HUES64 (cell line): ENCODE results near the gene SLC12A8.

Source experiments
- H3K27ac ChIP-seq: 2 replicates; pipeline ENCODE4 v1.7.0; 2013; ENCODE audit warnings: low read depth, low read length, inconsistent platforms
- H3K27me3 ChIP-seq: 2 replicates; pipeline ENCODE4 v1.6.1; 2013; ENCODE audit warnings: mild to moderate bottlenecking, low read length; ENCODE audit not compliant: insufficient read depth
- H3K36me3 ChIP-seq: 2 replicates; pipeline ENCODE4 v1.6.1; 2013; ENCODE audit warnings: mild to moderate bottlenecking, low read length; ENCODE audit not compliant: insufficient read depth
- H3K4me1 ChIP-seq: 2 replicates; pipeline ENCODE4 v1.6.1; 2013; ENCODE audit warnings: mild to moderate bottlenecking, low read length, moderate library complexity; ENCODE audit not compliant: insufficient read depth
- H3K4me3 ChIP-seq: 2 replicates; pipeline ENCODE4 v1.5.1; 2013; ENCODE audit warnings: mild to moderate bottlenecking, low read length, moderate library complexity
- H3K9ac ChIP-seq: 2 replicates; pipeline ENCODE4 v1.6.1; 2013; ENCODE audit warnings: mild to moderate bottlenecking, low read depth, low read length
- H3K9me3 ChIP-seq: 2 replicates; pipeline ENCODE4 v1.6.1; 2013; ENCODE audit warnings: low read depth, low read length; ENCODE audit not compliant: insufficient read depth
- WGBS: fragments of 150-250, 120-280 bp; methylation state at CpG from one replicate; pipeline ENCODE4 v1.1.7; 2013; ENCODE audit warnings: missing lambda C conversion rate; 5-methylcytosine and 5-hydroxymethylcytosine counted together

SLC12A8 gene

DNA sequence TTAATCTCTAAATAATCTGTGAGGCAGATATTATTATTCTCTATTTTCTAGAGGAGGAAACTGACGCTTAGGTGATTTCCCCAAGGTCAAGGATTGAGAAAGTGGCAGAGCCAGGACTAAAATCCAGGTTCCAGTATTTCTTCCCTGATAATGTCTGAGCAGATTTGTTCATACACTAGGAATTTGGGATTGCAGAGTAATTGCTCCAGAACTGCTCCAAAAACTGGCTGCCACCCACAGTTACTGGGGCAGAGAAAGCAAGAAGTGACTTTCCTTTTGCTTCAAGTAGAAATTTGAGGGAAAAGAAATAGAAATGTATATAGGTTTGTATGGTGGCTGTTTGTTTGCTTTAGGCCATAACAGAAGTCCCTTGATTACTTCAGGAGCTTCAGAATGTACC lies 60.6 kb downstream of the SLC12A8 start:
- Histone ChIP-seq H3K27ac (no peak overlapping the region), H3K27me3 (no peaks in the 10 kb centered on the region), H3K9ac (no peak overlapping the region), H3K4me1 (peaks cover 23% of the 10 kb centered on the region), H3K36me3 (no peaks in the 10 kb centered on the region), H3K4me3 (no peak overlapping the region), H3K9me3 (no peaks in the 10 kb centered on the region)
- 87% methylated on average over 1 of the region's 1 CpG for WGBS

DNA sequence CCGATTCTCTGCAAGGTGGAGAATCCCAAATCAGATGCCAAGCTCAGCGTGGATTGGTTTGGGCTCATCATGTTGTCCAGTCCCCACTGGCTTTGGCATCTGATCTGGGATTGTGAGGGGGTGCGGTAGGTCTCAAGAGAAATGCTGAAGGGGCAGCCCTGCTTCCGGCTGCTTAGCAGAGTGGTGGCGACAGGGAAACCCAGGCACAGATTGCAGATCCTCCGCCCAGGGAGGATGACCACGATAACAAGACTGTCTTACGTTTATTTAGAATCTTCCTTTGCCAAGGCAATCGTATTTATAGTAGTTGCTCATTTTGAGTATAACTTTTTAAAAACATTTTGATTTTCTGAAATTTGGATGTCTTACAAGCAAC lies 61.1 kb downstream of the SLC12A8 start:
- 92% methylated on average over 9 of the region's 9 CpGs for WGBS
- no peak overlapping the region for H3K9ac ChIP-seq
- no peaks in the 10 kb centered on the region for H3K27me3 ChIP-seq
- H3K36me3 ChIP-seq = no peaks in the 10 kb centered on the region
- H3K27ac ChIP-seq = no peak overlapping the region
- H3K4me3 ChIP-seq = no peak overlapping the region
- H3K9me3 ChIP-seq = no peaks in the 10 kb centered on the region
- peaks cover 20% of the 10 kb centered on the region for H3K4me1 ChIP-seq

- H3K27ac ChIP-seq = no peak overlapping the region
- WGBS = 84% methylated on average over 14 of the region's 14 CpGs
Observed at GRCh38 chr3:125150525-125151441, 61.8 kb downstream of the SLC12A8 start.

GRCh38 chr3:125149462-125149861 lies 63.1 kb downstream of the SLC12A8 start:
- no peak overlapping the region for H3K27ac ChIP-seq
- no peak overlapping the region for H3K9ac ChIP-seq

More at GRCh38 chr3:125150525-125151441, 61.8 kb downstream of the SLC12A8 start:
- Histone ChIP-seq H3K36me3 (no peaks in the 10 kb centered on the region), H3K4me1 (peaks cover 13% of the 10 kb centered on the region), H3K9ac (no peak overlapping the region), H3K4me3 (no peak overlapping the region), H3K27me3 (no peaks in the 10 kb centered on the region), H3K9me3 (no peaks in the 10 kb centered on the region)

DNA sequence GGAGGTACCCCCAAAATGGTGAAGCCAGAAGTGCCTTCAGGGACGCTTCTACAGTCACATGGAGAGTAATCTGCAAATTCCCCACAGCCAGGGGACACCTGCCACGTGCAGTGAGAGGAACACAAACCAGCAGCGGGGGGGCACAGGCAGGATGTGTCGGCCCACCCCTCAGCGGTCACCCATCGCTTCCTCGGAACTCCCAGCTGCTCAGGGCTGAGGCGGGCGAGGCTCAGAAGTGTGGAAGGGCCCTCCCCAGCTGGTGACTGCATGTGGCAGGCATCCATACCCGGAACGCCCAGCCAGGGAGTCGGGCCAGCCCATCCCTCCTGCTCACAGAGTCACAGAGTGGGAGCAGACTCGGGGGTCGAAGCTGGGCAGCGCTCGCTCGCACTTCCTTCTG lies 63.7 kb downstream of the SLC12A8 start:
- Histone ChIP-seq H3K4me3 (no peak overlapping the region), H3K9ac (no peak overlapping the region), H3K36me3 (no peaks in the 10 kb centered on the region), H3K27ac (no peak overlapping the region), H3K4me1 (peaks cover 14% of the 10 kb centered on the region), H3K9me3 (no peaks in the 10 kb centered on the region), H3K27me3 (no peaks in the 10 kb centered on the region)
- WGBS = 76% methylated on average over 17 of the region's 17 CpGs

More at GRCh38 chr3:125149462-125149861, 63.1 kb downstream of the SLC12A8 start:
- Histone ChIP-seq H3K9me3 (no peaks in the 10 kb centered on the region), H3K36me3 (no peaks in the 10 kb centered on the region), H3K27me3 (no peaks in the 10 kb centered on the region), H3K4me3 (no peak overlapping the region), H3K4me1 (peaks cover 8% of the 10 kb centered on the region)

DNA sequence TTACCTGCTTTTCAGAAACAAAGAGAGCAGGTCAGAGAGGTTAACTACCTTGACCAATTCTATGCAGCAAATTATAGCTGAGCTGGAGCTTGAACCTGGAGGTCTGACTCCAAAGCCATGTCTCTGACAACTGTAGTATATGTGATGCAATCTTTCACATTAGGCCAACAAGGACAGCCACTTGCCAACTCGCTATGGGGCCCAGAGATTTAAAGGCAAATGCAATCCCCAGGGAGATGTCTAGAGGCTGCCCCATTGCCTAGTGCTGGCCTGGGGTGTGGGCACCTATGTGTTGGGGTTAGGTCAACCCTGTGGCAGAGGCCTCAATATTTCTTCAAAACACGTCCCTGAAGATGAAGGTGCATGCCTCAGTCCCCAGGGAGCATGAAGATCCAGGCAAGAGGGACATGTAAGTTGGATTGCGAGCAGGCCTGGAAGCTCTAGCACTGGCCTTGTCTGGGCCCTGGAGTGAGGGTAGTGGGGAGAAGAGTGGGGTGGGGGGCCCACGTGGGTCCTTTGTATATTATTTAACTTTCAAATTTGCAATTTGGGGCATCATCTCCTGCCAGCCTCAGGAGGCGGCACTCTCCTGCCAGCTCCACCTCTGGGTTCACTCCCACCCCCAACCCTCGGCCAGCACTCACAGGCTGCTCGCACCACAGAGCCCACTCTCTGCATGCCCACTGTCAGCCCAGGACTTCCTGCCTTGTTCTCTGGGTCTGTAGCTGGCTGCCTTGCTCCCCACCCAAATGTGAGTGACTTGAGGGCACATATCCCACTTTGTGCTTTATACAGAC lies 64.3 kb downstream of the SLC12A8 start:
- 91% methylated on average over 6 of the region's 7 CpGs for WGBS
- no peak overlapping the region for H3K27ac ChIP-seq
- no peaks in the 10 kb centered on the region for H3K36me3 ChIP-seq
- peaks cover 2% of the 10 kb centered on the region; the same call in 1 of the 2 replicates for H3K27me3 ChIP-seq
- no peak overlapping the region for H3K9ac ChIP-seq
- H3K4me1 ChIP-seq = peaks cover 20% of the 10 kb centered on the region
- no peak overlapping the region for H3K4me3 ChIP-seq
- H3K9me3 ChIP-seq = no peaks in the 10 kb centered on the region

DNA sequence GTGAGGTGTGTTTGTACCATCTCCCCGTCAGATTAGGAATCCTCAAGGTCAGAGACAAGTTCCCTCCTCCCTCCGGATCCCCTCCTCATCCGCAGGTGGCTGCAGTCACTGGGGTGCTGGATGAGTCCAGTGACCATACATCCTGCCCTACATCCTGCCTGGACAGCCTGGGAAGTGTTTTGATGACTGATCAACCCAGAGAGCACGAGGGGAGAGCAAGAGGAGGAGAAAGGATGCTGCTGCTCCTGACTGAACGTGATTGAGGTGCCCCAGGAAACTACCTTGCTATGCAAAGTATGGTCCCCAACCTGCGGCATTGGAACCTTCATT lies 65.1 kb downstream of the SLC12A8 start:
- WGBS = 87% methylated on average over 6 of the region's 6 CpGs
- H3K4me3 ChIP-seq = no peak overlapping the region
- H3K9ac ChIP-seq = no peak overlapping the region
- H3K27ac ChIP-seq = no peak overlapping the region
- peaks cover 28% of the 10 kb centered on the region for H3K4me1 ChIP-seq
- H3K9me3 ChIP-seq = no peaks in the 10 kb centered on the region
- peaks cover 9% of the 10 kb centered on the region for H3K27me3 ChIP-seq
- no peaks in the 10 kb centered on the region for H3K36me3 ChIP-seq

DNA sequence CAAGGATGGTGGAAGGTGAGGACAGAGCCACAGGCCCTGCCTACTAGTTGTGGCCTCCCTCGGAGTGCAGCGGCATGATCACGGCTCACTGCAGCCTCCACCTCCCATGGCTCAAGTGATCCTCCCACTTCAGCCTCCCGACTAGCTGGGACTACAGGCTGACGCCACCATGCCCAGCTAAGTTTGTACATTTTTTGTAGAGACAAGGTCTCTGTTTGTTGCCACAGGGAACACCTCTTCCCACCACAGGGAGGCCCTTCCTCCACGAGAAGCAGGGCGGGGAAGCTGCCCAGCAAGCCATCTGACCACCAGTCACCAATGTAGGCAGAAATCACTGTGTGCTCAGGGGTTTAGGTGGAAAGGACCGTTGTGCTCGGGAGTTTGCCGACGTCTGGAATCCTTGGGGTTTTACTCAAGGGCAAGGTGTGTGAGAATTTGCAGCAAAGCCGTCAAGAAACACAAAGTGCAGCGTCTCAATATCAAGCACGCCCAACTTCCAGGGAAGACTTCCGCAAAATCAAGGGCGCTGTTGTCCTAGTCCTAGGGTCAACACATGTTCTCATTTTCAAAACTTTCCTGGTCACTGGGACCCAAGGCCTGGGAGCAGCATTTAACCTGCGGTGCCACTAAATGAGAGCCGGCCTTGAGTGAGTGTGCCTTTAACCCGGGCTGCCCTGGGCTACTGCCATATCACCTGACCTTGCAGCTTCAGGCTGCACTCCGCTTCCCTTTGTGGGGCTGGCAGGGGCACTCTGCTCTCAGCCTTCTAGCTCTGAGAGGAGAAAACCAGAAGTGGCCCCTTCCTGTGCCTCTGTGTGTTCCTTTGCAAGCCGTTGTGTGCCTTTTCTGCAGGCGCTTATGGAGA lies 65.7 kb downstream of the SLC12A8 start:
- Histone ChIP-seq H3K9ac (no peak overlapping the region), H3K4me3 (no peak overlapping the region), H3K27me3 (peaks cover 15% of the 10 kb centered on the region), H3K9me3 (no peaks in the 10 kb centered on the region), H3K36me3 (no peaks in the 10 kb centered on the region), H3K27ac (no peak overlapping the region), H3K4me1 (peaks cover 33% of the 10 kb centered on the region)
- 82% methylated on average over 22 of the region's 22 CpGs for WGBS

DNA sequence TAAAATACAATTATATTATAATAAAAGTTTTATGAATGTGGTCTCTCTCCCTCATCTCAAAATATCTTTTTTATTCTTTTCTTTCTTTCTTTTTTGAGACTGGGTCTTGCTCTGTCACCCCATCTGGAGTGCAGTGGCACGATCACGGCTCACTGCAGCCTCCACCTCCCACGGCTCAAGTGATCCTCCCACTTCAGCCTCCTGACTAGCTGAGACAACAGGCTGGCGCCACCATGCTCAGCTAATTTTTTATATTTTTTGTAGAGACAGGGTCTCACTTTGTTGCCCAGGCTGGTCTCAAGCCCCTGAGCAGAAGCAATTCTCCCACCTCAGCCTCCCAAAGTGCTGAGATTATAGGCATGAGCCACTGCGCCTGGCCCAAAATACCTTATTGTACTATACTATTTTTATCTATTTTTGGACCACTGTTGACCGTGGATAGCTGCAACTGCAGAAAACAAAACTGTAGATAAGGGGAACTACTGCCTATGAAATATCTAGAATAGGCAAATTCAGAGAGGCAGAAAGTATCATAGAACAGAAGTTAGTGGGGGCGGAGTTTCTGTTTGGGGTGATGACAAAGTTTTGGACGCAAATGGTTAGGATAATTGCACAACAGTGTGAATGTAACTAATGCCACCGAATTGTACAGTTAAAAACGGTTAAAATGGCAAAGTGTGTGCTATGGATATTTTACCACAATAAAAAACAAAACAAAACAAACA lies 66.6 kb downstream of the SLC12A8 start:
- WGBS = 86% methylated on average over 10 of the region's 10 CpGs
- H3K9me3 ChIP-seq = no peaks in the 10 kb centered on the region
- H3K4me1 ChIP-seq = peaks cover 38% of the 10 kb centered on the region
- H3K9ac ChIP-seq = no peak overlapping the region
- no peak overlapping the region for H3K4me3 ChIP-seq
- peaks cover 24% of the 10 kb centered on the region for H3K27me3 ChIP-seq
- H3K36me3 ChIP-seq = no peaks in the 10 kb centered on the region
- H3K27ac ChIP-seq = no peak overlapping the region

- H3K9ac ChIP-seq = no peak overlapping the region
- H3K27me3 ChIP-seq = peaks cover 27% of the 10 kb centered on the region
- H3K36me3 ChIP-seq = no peaks in the 10 kb centered on the region
- no peaks in the 10 kb centered on the region for H3K9me3 ChIP-seq
- no peak overlapping the region; the same call in 1 of the 2 replicates for H3K27ac ChIP-seq
- 56% methylated on average over 5 of the region's 5 CpGs for WGBS
- H3K4me3 ChIP-seq = no peak overlapping the region
- H3K4me1 ChIP-seq = peaks cover 41% of the 10 kb centered on the region
Observed at GRCh38 chr3:125144653-125145314, 67.8 kb downstream of the SLC12A8 start.
